Progenitor cell of endocrine pancreas (in vitro differentiated cells): ENCODE measurements around the gene RMDN3. TPM values are rescaled to one million over a fixed set of nuclear protein-coding genes. Genes with fewer than 3 reads are reported as not detected.

Experiments used
- DNase-seq: peaks from one replicate; pipeline ENCODE4 v3.0.0; 2021; ENCODE audit warnings: low spot score; ENCODE audit not compliant: unreplicated experiment
- H3K27ac Mint-ChIP-seq: 2 replicates; pipeline ENCODE4 v1.8.0; 2021; ENCODE audit warnings: mild to moderate bottlenecking, moderate library complexity, mixed read lengths
- H3K27me3 Mint-ChIP-seq: 2 replicates; pipeline ENCODE4 v1.8.0; 2021; ENCODE audit warnings: mixed read lengths
- H3K36me3 Mint-ChIP-seq: 2 replicates; pipeline ENCODE4 v1.8.0; 2022; ENCODE audit warnings: mixed read lengths; ENCODE audit not compliant: insufficient read depth
- H3K4me1 Mint-ChIP-seq: 2 replicates; pipeline ENCODE4 v1.8.0; 2021; ENCODE audit warnings: low read depth, mixed read lengths
- H3K4me3 Mint-ChIP-seq: 2 replicates; pipeline ENCODE4 v1.8.0; 2021; ENCODE audit warnings: low read depth, mild to moderate bottlenecking, moderate library complexity, mixed read lengths
- H3K9me3 Mint-ChIP-seq: 2 replicates; pipeline ENCODE4 v1.8.0; 2021; ENCODE audit warnings: low read depth, mixed read lengths
- total RNA-seq: library from RNA; stranded (reverse); gene quantifications from 2 replicates; pipeline ENCODE4 v1.2.1, GENCODE V29; 2021
- TF ChIP-seq, protein P1 (sequence below): fragments of 200-600 bp; sonication (generic); IDR thresholded peaks from one replicate; pipeline ENCODE4 v1.5.0; 2021; ENCODE audit warnings: antibody characterized with exemption, mild to moderate bottlenecking; ENCODE audit not compliant: unreplicated experiment

Gene RMDN3
- total RNA-seq, 1 donor from 2014 or later = 25.9 TPM

DNA sequence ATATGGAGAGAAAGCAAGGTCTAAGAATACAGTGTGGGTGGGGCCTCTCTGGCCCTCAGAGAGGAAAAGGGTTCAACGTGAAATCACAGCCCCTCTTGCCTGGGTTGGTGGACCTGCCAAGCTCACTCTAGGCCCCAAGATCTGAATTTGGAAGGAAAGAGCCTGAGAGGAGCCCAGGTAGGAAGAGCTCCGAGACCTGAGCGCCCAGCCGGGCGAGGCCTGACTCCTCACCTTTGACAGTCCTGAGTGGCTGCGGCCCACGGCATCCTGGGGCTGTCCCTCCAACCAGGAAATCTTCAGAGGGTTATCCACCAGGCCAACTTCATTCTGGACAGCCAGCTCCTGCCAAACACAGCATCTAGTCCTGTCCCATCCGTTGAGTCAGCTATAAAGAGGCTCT, 18.4 kb upstream of the RMDN3 start:
- peaks cover 9% of the 10 kb centered on the region for H3K36me3 Mint-ChIP-seq
- no peak overlapping the region for H3K27ac Mint-ChIP-seq
- no peaks in the 10 kb centered on the region for H3K9me3 Mint-ChIP-seq
- H3K4me1 Mint-ChIP-seq = no peaks in the 10 kb centered on the region
- H3K27me3 Mint-ChIP-seq = no peaks in the 10 kb centered on the region
- no peak for DNase-seq
- H3K4me3 Mint-ChIP-seq = no peak overlapping the region
- TF ChIP-seq, protein P1, sequence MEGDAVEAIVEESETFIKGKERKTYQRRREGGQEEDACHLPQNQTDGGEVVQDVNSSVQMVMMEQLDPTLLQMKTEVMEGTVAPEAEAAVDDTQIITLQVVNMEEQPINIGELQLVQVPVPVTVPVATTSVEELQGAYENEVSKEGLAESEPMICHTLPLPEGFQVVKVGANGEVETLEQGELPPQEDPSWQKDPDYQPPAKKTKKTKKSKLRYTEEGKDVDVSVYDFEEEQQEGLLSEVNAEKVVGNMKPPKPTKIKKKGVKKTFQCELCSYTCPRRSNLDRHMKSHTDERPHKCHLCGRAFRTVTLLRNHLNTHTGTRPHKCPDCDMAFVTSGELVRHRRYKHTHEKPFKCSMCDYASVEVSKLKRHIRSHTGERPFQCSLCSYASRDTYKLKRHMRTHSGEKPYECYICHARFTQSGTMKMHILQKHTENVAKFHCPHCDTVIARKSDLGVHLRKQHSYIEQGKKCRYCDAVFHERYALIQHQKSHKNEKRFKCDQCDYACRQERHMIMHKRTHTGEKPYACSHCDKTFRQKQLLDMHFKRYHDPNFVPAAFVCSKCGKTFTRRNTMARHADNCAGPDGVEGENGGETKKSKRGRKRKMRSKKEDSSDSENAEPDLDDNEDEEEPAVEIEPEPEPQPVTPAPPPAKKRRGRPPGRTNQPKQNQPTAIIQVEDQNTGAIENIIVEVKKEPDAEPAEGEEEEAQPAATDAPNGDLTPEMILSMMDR = no peak

DNA sequence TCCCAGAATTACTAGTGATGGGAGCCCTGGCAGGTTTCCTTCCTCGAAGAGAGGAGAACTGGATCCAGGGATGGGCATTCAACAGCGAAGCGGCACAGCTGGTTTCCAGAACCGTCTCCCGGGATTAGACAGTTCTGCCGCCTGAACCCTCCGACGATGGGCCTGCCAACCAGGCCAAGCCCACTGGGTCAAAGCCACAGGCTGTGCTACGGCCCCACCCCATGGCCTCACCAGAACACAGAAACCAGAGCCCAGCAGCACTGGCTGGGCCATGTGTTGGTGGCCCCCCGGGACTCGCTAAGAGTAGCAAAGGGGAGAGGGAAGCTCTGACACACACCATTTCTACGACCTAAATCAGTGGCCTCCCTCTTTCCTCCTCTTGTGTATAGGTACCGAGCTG, 17.0 kb upstream of the RMDN3 start:
- no peak for DNase-seq
- TF ChIP-seq, protein P1 = no peak
- Mint-ChIP-seq H3K9me3 (no peaks in the 10 kb centered on the region), H3K27me3 (no peaks in the 10 kb centered on the region), H3K36me3 (peaks cover 8% of the 10 kb centered on the region), H3K4me3 (no peak overlapping the region), H3K27ac (no peak overlapping the region), H3K4me1 (no peaks in the 10 kb centered on the region)

DNA sequence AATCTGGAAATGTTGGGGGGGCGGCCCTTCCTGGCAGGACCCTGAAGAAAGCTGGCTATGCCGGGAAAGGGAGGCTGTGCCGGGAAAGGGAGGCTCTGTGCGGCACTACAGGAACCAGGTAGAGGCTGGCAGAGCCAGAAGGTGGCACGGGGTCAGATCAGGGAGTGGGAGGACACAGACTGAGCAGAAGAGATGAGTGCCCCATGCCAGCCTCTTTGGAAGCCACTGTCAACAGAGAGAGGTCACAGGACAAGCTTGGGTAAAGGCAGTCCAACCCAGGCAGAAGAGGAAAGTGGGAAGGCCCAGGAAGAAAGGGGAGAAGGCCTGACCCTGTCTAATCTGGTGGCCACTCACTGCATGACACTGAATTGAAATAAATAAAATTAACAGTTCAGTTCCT, 16.2 kb upstream of the RMDN3 start:
- H3K27me3 Mint-ChIP-seq = no peaks in the 10 kb centered on the region
- no peak for DNase-seq
- H3K36me3 Mint-ChIP-seq = peaks cover 5% of the 10 kb centered on the region
- no peak overlapping the region for H3K4me3 Mint-ChIP-seq
- no peaks in the 10 kb centered on the region for H3K9me3 Mint-ChIP-seq
- no peaks in the 10 kb centered on the region for H3K4me1 Mint-ChIP-seq
- TF ChIP-seq, protein P1 = no peak
- H3K27ac Mint-ChIP-seq = no peak overlapping the region

DNA sequence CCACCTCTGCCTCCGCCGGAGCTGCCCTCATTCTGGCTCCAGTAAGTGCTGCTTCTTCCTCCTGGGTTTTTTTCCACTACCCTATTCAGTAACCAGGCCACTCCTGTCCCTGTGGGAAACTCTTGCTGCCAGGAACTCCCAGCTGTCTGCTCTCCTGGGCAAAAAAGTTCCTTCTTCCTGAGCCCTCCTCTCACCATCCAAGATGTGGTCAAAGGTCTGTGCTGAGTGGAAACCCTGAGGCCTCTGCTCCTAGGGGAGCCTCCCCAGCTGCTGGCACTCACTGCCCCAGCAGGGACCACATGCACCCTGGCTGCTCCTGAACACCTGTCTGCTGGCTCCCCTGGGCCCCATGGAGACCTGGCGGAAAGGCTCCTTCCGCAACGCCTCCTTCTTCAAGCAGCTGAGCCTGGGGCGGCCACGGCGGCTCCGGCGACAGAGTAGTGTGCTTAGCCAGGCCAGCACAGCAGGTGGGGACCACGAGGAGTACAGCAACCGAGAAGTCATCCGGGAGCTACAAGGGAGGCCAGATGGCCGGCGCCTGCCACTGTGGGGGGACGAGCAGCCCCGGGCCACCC, 15.2 kb upstream of the RMDN3 start:
- H3K4me3 Mint-ChIP-seq = no peak overlapping the region
- H3K9me3 Mint-ChIP-seq = no peaks in the 10 kb centered on the region
- no peaks in the 10 kb centered on the region for H3K27me3 Mint-ChIP-seq
- DNase-seq = no peak
- H3K4me1 Mint-ChIP-seq = peaks cover 4% of the 10 kb centered on the region
- TF ChIP-seq, protein P1 = no peak
- H3K36me3 Mint-ChIP-seq = peaks cover 5% of the 10 kb centered on the region
- H3K27ac Mint-ChIP-seq = no peak overlapping the region

DNA sequence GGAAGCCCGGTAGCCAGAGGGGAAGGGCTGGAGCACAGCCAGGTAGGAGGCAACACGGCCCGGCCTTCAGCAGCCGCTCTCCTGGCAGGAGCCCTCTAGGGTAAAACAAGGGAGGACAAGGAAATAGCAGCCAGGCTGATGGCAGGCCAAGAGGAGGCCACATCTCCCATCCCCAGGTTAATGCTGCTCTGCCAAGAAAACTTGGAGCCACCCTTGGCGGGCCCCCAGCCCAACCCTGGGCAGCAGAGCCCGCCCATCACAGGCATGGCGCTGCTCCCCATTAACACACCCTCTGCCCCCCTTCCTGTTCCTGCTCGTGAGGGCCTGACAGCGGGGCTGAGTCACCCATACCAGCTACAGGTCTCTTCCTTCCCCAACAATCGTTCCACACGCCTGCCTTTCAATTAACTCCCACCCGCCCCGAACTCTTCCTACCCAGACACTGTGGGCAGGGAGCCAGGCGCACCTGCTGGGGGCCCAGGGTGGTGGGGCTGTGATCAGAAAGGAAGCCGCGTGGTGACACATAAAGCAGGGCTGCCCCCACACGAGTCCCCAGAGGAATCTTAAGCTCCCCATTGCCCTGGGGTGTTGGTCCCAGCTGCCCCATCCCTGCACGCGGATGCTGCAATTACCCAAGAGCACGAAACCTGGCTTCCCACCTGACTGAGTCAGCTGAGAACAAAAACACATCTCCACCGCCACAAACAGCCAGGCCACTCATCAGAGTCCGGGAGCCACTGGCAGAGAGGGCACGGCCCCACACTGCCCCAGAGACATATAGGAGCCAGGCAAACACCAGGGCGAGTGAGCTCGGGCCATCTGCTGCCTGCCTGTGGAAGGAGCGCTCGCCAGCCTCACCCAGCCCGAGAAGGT, 14.5 kb upstream of the RMDN3 start, which contains the start of gene C15orf62:
Gene C15orf62, plus strand, starts transcription at position 707 of the 873 bp plus-strand sequence. CDS start 516 bp downstream, outside the sequence.
- Mint-ChIP-seq H3K27me3 (no peaks in the 10 kb centered on the region), H3K4me1 (peaks cover 9% of the 10 kb centered on the region), H3K9me3 (no peaks in the 10 kb centered on the region), H3K27ac (no peak within 1 kb of the TSS), H3K36me3 (peaks cover 3% of the 10 kb centered on the region), H3K4me3 (no peak within 1 kb of the TSS)
- DNase-seq = no peak
- TF ChIP-seq, protein P1 = no peak
